GM20000 (cell line): ENCODE measurements around the gene TM4SF5.
A peak's percentile ranks its signal among the peaks of the same experiment; 100 is the strongest.

Experiments used
- DNase-seq: peaks from one replicate; pipeline ENCODE4 v3.0.0; 2012; ENCODE audit warnings: low spot score
- CTCF ChIP-seq: IDR thresholded peaks from 2 replicates; pipeline ENCODE4 v1.5.1; 2012; ENCODE audit warnings: mild to moderate bottlenecking, control low read depth; ENCODE audit errors: extremely low read depth, missing control alignments

TM4SF5 gene

GRCh38 chr17:4741544-4741943 lies 30.1 kb upstream of the TM4SF5 start:
- DNase-seq = no peak
- TF ChIP-seq CTCF = no peak

- no peak for TF ChIP-seq CTCF
- DNase-seq = no peak
Observed at GRCh38 chr17:4742133-4742532, 29.6 kb upstream of the TM4SF5 start.

GRCh38 chr17:4742629-4743028 lies 29.1 kb upstream of the TM4SF5 start:
- no peak for TF ChIP-seq CTCF

GRCh38 chr17:4743216-4743615 lies 28.5 kb upstream of the TM4SF5 start:
- DNase-seq = no peak
- TF ChIP-seq CTCF = no peak

More at GRCh38 chr17:4742629-4743028, 29.1 kb upstream of the TM4SF5 start:
- no peak for DNase-seq

- no peak for DNase-seq
- no peak for TF ChIP-seq CTCF
Observed at GRCh38 chr17:4743898-4744297, 27.8 kb upstream of the TM4SF5 start.

- peak; percentile 34 for DNase-seq
- no peak for TF ChIP-seq CTCF
Observed at GRCh38 chr17:4744999-4745969, 26.4 kb upstream of the TM4SF5 start.

- peak; percentile 46 for DNase-seq
- no peak for TF ChIP-seq CTCF
Observed at GRCh38 chr17:4747847-4748246, 23.8 kb upstream of the TM4SF5 start.
